GM12878 (cell line): ENCODE measurements around the gene CSTPP1.

Experiments
- CTCF ChIP-seq, 3 experiments: IDR thresholded peaks in 2 of 3; conservative IDR thresholded peaks in 1 of 3; 2 replicates each; pipeline ENCODE4 v1.5.1; 2011; ENCODE audit warnings: low read depth in 3 of 3, low read length in 3 of 3, mild to moderate bottlenecking in 3 of 3, control low read depth in 2 of 3, moderate library complexity in 2 of 3, inconsistent platforms in 1 of 3, mixed read lengths in 1 of 3; ENCODE audit not compliant: control insufficient read depth in 2 of 3, insufficient read depth in 1 of 3; ENCODE audit errors: extremely low read depth in 1 of 3
- HDGF ChIP-seq: fragments of 450-650 bp; IDR thresholded peaks from 2 replicates; pipeline ENCODE4 v1.6.1; 2016; ENCODE audit warnings: antibody characterized with exemption
- MAX ChIP-seq: IDR thresholded peaks from 2 replicates; pipeline ENCODE4 v1.6.1; 2012; ENCODE audit warnings: low read depth, low read length, improper control_type of control experiment
- PAX5 ChIP-seq: IDR thresholded peaks from 2 replicates; pipeline ENCODE4 v1.6.1; 2011; ENCODE audit warnings: low read depth, low read length, borderline replicate concordance
- POLR2AphosphoS5 ChIP-seq: IDR thresholded peaks from 2 replicates; pipeline ENCODE4 v1.6.1; 2011; ENCODE audit warnings: mild to moderate bottlenecking, low read length, inconsistent platforms
- RAD21 ChIP-seq: IDR thresholded peaks from 2 replicates; pipeline ENCODE4 v1.6.1; 2011; ENCODE audit warnings: mild to moderate bottlenecking, low read depth, low read length, moderate library complexity; ENCODE audit not compliant: insufficient read depth
- SIX5 ChIP-seq: IDR thresholded peaks from 2 replicates; pipeline ENCODE4 v1.6.1; 2011; ENCODE audit warnings: mild to moderate bottlenecking, low read depth, low read length, moderate library complexity; ENCODE audit not compliant: severe bottlenecking
- SUPT20H ChIP-seq: IDR thresholded peaks from 2 replicates; pipeline ENCODE4 v1.6.1; 2011; ENCODE audit warnings: low read depth, mild to moderate bottlenecking, low read length, moderate library complexity, borderline replicate concordance; ENCODE audit not compliant: control insufficient read depth
- ZNF24 ChIP-seq: fragments of 450-650 bp; IDR thresholded peaks from 2 replicates; pipeline ENCODE4 v1.6.1; 2017; ENCODE audit warnings: antibody characterized with exemption, mild to moderate bottlenecking

GRCh38 chr11:47136921-47137320, 200.4 kb downstream of the CSTPP1 start:
- TF ChIP-seq PAX5 (no peak), SIX5 (no peak), RAD21 (no peak), POLR2AphosphoS5 (no peak), ZNF24 (no peak), CTCF (IDR thresholded peaks at IDR 0.05 in 2 of 3, conservative IDR thresholded peaks at IDR 0.05 in 1 of 3; ENCODE audit: control insufficient read depth in 2 of 3, extremely low read depth in 1 of 3, insufficient read depth in 1 of 3, low read depth in 3 of 3, low read length in 3 of 3) (no peak), MAX (no peak), HDGF (no peak), SUPT20H (no peak)
